CD4-positive, alpha-beta T cell treated with Interleukin-15 for 1 hour (primary cell): Measurements from ENCODE around the gene MORC1.

Experiments
- DNase-seq: peaks from one replicate; pipeline ENCODE4 v3.0.0-alpha.2; 2020

The MORC1 gene

GRCh38 chr3:109025896-109026295, 92.0 kb downstream of the MORC1 start:
- no peak for DNase-seq

GRCh38 chr3:109023656-109024254, 94.2 kb downstream of the MORC1 start:
- DNase-seq: no peak

- DNase-seq: no peak
Measured at GRCh38 chr3:109023167-109023566, 94.8 kb downstream of the MORC1 start.

GRCh38 chr3:109021556-109021955, 96.4 kb downstream of the MORC1 start:
- no peak for DNase-seq

GRCh38 chr3:109018828-109019227, 99.1 kb downstream of the MORC1 start:
- no peak for DNase-seq

GRCh38 chr3:109005443-109005842, 112.5 kb downstream of the MORC1 start:
- no peak for DNase-seq

GRCh38 chr3:108998436-108998835, 119.5 kb downstream of the MORC1 start:
- no peak for DNase-seq

- no peak for DNase-seq
Measured at GRCh38 chr3:108985844-108986243, 132.1 kb downstream of the MORC1 start.

- no peak for DNase-seq
Measured at GRCh38 chr3:108983051-108983450, 134.9 kb downstream of the MORC1 start.

- no peak for DNase-seq
Measured at GRCh38 chr3:108976058-108976457, 141.9 kb downstream of the MORC1 start.

- no peak for DNase-seq
Measured at GRCh38 chr3:108973019-108973418, 144.9 kb downstream of the MORC1 start.

GRCh38 chr3:108972482-108972881, 145.5 kb downstream of the MORC1 start:
- DNase-seq: no peak

- DNase-seq: no peak
Measured at GRCh38 chr3:108970561-108970960, 147.4 kb downstream of the MORC1 start.

- no peak for DNase-seq
Measured at GRCh38 chr3:108966773-108967172, 151.2 kb downstream of the MORC1 start.

GRCh38 chr3:108959017-108959416, 158.9 kb downstream of the MORC1 start:
- no peak for DNase-seq

- no peak for DNase-seq
Measured at GRCh38 chr3:108953700-108954099, 164.2 kb downstream of the MORC1 start, which contains the start of gene GUCA1C. Gene GUCA1C (minus strand): TSS chr3:108953879. CDS start chr3:108953762, 117 bp downstream.

- DNase-seq: no peak
Measured at GRCh38 chr3:108953210-108953609, 164.7 kb downstream of the MORC1 start.

GRCh38 chr3:108951820-108952501, 166.0 kb downstream of the MORC1 start:
- DNase-seq: no peak

- no peak for DNase-seq
Measured at GRCh38 chr3:108947855-108948254, 170.1 kb downstream of the MORC1 start.

- DNase-seq: no peak
Measured at GRCh38 chr3:108946292-108947285, 171.3 kb downstream of the MORC1 start.

- DNase-seq: no peak
Measured at GRCh38 chr3:108940568-108941263, 177.2 kb downstream of the MORC1 start.

- DNase-seq: no peak
Measured at GRCh38 chr3:108940166-108940565, 177.8 kb downstream of the MORC1 start.
